Measurements from ENCODE around the gene STAT5B. TPM values are rescaled to one million over a fixed set of nuclear protein-coding genes. Genes with fewer than 3 reads are reported as not detected.
"Not testable (repeated sequence)": the region's sequence is repeated elsewhere in the genome, so short reads cannot be mapped to it uniquely, and the experiment has no call there.

The STAT5B gene
- total RNA-seq, 1 experiment from 2014 or later = 102 TPM

DNA sequence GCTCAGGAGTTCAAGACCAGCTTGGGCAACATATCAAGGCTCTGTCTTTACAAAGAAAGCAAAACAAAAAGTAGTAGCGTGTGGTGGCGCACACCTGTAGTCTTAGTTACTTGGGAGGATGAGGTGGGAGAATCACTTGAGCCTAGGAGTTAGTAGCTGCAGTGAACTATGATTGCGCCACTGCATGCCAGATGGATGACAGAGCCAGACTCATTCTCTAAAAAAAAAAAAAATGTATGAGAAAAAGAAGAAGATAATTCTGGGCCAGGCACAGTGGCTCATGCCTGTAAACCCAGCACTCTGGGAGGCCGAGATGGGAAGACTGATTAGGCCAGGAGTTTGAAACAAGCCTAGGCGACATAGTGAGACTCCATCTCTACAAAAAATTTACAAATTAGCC, 28.5 kb downstream of the STAT5B start:
- intact Hi-C loops (cut with micrococcal nuclease; ENCODE audit: unreplicated experiment) = no loop called here
- Histone ChIP-seq H3K27ac (ENCODE audit: low read length) (peak overlapping the region; percentile 100), H3K27me3 (ENCODE audit: control insufficient read depth, insufficient read depth, low read length) (no peaks in the 10 kb centered on the region), H3K4me1 (ENCODE audit: control insufficient read depth, insufficient read depth, low read length) (peaks cover 79% of the 10 kb centered on the region), H3K4me3 (ENCODE audit: low read depth in 2 of 2, low read length in 2 of 2) (no peak overlapping the region), H3K36me3 (ENCODE audit: control insufficient read depth, insufficient read depth, low read length) (no peaks in the 10 kb centered on the region), H3K9me3 (ENCODE audit: control insufficient read depth, insufficient read depth, low read depth, low read length) (no peaks in the 10 kb centered on the region)
- no TSS peak for BruUV-seq (replicated peaks)
- ATAC-seq (no peak), DNase-seq (ENCODE audit: low read depth, low spot score) (no peak)
- ChIA-PET CTCF (interaction anchor here (1.2 kb wide), 2 partner anchors 12 to 25 kb away, joined by 5 to 9 read pairs; no protein-coding TSS in a partner anchor), POLR2A (interaction anchor here (0.6 kb wide), 1 partner anchor 40 kb away, joined by 10 read pairs; no protein-coding TSS in a partner anchor)
- TF ChIP-seq POLR2AphosphoS5 (IDR thresholded peaks at IDR 0.05; ENCODE audit: low read depth, low read length) (no peak), SIN3A (IDR thresholded peaks at IDR 0.05; ENCODE audit: borderline replicate concordance, insufficient read depth, low read depth, low read length) (no peak), REST (IDR thresholded peaks at IDR 0.05; ENCODE audit: insufficient read depth in 1 of 2, low read depth in 2 of 2, low read length in 1 of 2) (no peak), TCF7L2 (IDR thresholded peaks at IDR 0.05; ENCODE audit: low read depth, low read length) (no peak)
- TF ChIP-seq, protein P1, sequence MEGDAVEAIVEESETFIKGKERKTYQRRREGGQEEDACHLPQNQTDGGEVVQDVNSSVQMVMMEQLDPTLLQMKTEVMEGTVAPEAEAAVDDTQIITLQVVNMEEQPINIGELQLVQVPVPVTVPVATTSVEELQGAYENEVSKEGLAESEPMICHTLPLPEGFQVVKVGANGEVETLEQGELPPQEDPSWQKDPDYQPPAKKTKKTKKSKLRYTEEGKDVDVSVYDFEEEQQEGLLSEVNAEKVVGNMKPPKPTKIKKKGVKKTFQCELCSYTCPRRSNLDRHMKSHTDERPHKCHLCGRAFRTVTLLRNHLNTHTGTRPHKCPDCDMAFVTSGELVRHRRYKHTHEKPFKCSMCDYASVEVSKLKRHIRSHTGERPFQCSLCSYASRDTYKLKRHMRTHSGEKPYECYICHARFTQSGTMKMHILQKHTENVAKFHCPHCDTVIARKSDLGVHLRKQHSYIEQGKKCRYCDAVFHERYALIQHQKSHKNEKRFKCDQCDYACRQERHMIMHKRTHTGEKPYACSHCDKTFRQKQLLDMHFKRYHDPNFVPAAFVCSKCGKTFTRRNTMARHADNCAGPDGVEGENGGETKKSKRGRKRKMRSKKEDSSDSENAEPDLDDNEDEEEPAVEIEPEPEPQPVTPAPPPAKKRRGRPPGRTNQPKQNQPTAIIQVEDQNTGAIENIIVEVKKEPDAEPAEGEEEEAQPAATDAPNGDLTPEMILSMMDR (IDR thresholded peaks at IDR 0.05) = no peak
- in situ Hi-C loops (cut with HindIII; ENCODE audit: low pct_unique_long_range_greater_than_20kb, low sequenced_read_pairs) = no loop called here

DNA sequence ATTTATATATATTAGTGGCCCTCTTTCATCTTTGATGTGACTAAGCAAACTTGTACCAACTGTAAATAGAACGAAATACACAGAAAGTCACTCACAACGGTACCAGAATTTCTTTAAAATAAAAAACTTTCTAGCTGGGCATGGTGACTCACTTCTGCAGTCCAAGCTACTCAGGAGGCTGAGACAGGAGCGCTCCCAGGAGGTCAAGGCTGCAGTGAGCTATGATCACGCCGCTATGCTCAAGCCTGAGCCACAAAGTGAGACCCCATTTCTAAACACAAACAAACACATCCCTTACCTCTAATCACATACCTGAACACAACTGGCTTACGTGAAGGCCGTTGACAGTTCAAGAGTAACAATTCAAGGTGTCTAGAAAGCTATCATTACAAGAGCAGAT, 29.7 kb downstream of the STAT5B start:
- no peaks in the 10 kb centered on the region for H3K9me3 ChIP-seq (ENCODE audit: control insufficient read depth, insufficient read depth, low read depth, low read length)
- no TSS peak for BruUV-seq (replicated peaks)
- DNase-seq (ENCODE audit: low read depth, low spot score) (no peak), ATAC-seq (no peak)
- POLR2A ChIA-PET = no interaction called here
- intact Hi-C loops (cut with micrococcal nuclease; ENCODE audit: unreplicated experiment) = no loop called here
- peaks cover 76% of the 10 kb centered on the region for H3K4me1 ChIP-seq (ENCODE audit: control insufficient read depth, insufficient read depth, low read length)
- H3K36me3 ChIP-seq (ENCODE audit: control insufficient read depth, insufficient read depth, low read length) = no peaks in the 10 kb centered on the region
- TF ChIP-seq SIN3A (IDR thresholded peaks at IDR 0.05; ENCODE audit: borderline replicate concordance, insufficient read depth, low read depth, low read length) (no peak), REST (IDR thresholded peaks at IDR 0.05; ENCODE audit: insufficient read depth in 1 of 2, low read depth in 2 of 2, low read length in 1 of 2) (no peak), TCF7L2 (IDR thresholded peaks at IDR 0.05; ENCODE audit: low read depth, low read length) (no peak), POLR2AphosphoS5 (IDR thresholded peaks at IDR 0.05; ENCODE audit: low read depth, low read length) (no peak)
- TF ChIP-seq, protein P1 (IDR thresholded peaks at IDR 0.05) = no peak; the same call in none of the 2 replicates
- in situ Hi-C loops (cut with HindIII; ENCODE audit: low pct_unique_long_range_greater_than_20kb, low sequenced_read_pairs) = no loop called here
- H3K27ac ChIP-seq (ENCODE audit: low read length) = peak overlapping the region; percentile 100
- H3K27me3 ChIP-seq (ENCODE audit: control insufficient read depth, insufficient read depth, low read length) = no peaks in the 10 kb centered on the region
- CTCF ChIA-PET = interaction anchor here (0.5 to 1.2 kb wide), 4 partner anchors 24 to 283 kb away, joined by 3 to 6 read pairs (median 4); no protein-coding TSS in a partner anchor
- H3K4me3 ChIP-seq (ENCODE audit: low read depth in 2 of 2, low read length in 2 of 2) = 0 out of 4 replicates have a peak overlapping the region, but pooled peaks of 1 of the 2 experiments have one; percentile 20

DNA sequence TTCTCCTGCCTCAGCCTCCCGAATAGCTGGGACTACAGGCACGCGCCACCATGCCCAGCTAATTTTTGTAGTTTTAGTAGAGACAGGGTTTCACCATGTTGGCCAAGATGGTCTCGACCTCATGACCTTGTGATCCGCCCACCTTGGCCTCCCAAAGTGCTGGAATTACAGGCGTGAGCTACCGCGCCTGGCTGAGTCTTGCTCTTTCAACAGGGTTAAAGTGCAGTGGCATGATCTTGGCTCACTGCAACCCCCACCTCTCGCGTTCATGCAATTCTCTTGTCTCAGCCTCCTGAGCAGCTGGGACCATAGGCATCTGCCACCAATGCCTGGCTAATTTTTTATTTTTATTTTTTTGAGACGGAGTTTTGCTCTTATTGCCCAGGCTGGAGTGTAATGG, 31.0 kb downstream of the STAT5B start:
- H3K9me3 ChIP-seq (ENCODE audit: control insufficient read depth, insufficient read depth, low read depth, low read length); intact Hi-C loops (cut with micrococcal nuclease; ENCODE audit: unreplicated experiment); H3K36me3 ChIP-seq (ENCODE audit: control insufficient read depth, insufficient read depth, low read length); in situ Hi-C loops (cut with HindIII; ENCODE audit: low pct_unique_long_range_greater_than_20kb, low sequenced_read_pairs); BruUV-seq (replicated peaks); H3K4me3 ChIP-seq (ENCODE audit: low read depth in 2 of 2, low read length in 2 of 2); ATAC-seq; H3K27ac ChIP-seq (ENCODE audit: low read length); H3K27me3 ChIP-seq (ENCODE audit: control insufficient read depth, insufficient read depth, low read length); CTCF ChIA-PET; DNase-seq (ENCODE audit: low read depth, low spot score): not testable (repeated sequence)
- peaks cover 67% of the 10 kb centered on the region for H3K4me1 ChIP-seq (ENCODE audit: control insufficient read depth, insufficient read depth, low read length)
- POLR2A ChIA-PET = interaction anchor here (0.6 kb wide), 1 partner anchor 199 kb away, joined by 8 read pairs; no protein-coding TSS in a partner anchor
